HTR-8/SVneo (cell line): Measurements from ENCODE around the gene CYTH4.

Experiments
- DNase-seq: peaks from one replicate; pipeline ENCODE4 v3.0.0; 2011; ENCODE audit warnings: low spot score, mixed read lengths; ENCODE audit not compliant: insufficient read length
- FAIRE-seq: peaks from 2 replicates; lab custom pipeline; 2011; peaks lifted over from hg19 to GRCh38; lab: Jason Lieb, UNC

The CYTH4 gene

DNA sequence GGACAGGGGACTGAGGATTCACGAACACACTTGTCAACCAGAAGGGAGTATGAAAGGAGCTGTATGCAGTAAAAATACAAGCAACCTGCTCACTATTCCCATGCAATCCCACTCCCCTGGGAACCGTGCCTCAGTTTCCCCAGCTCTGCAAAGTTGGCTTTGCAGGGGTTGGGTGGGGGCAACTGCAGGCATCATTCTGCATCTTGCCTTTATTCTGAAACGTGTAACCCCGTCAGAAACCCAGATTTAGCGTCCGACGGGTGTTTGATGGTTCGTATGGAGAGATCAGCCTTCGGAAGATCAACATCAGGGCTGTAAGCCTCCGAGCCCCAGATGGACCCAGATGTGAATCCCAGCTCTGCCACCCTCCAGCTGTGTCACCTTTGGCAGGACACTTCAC, 3.6 kb downstream of the CYTH4 start:
- no peak for FAIRE-seq
- DNase-seq = no peak

GRCh38 chr22:37287550-37287951, 5.2 kb downstream of the CYTH4 start:
- no peak for FAIRE-seq
- DNase-seq = no peak

DNA sequence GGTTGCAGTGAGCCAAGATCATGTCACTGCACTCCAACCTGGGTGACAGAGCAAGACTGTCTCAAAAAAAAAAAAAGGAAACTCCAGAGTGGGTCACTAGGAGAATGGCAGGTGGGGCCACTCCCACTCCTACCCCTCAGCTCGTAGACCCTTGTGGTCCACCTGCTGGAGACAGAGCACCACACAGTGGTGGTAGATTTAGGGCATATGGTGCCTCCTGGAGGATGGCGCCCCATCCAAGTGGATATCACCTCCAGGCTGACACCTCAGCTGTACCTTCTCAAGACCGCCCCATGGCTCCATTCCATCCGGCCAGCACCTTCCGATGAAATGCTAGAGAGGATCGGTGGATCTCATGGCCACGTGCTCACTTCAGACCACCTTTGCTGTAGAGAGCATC, 6.2 kb downstream of the CYTH4 start:
- FAIRE-seq (no peak), DNase-seq (no peak)

DNA sequence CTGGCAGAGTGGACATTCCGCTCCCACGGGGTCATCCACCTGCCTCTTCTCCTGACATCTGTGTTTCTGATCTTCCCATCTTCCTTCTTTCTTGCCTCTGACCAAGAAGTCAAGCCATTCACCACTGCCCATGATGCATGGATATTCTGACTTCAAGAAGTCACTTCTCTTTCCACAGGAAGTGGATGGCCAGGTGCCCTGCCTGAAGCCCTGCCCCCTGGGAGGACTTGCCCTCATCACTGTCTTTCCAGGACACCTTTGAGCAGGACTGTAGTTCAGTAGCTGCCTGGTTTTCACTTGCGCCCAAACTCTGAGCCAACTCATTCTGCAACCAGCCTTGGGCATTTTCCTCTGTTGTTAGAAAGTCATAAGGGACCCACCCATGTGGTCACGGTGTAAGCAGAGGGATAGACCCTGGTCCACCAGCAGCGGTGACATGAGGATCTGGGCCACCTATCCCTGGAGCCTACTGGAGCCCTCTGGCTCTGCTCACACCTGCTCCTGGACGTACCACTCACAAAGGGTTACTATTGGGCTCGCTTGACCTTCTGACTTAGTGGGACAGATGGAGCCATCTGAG, 6.9 kb downstream of the CYTH4 start:
- no peak for DNase-seq
- no peak for FAIRE-seq

- no peak for FAIRE-seq
- no peak for DNase-seq
Measured at GRCh38 chr22:37290737-37291136, 8.4 kb downstream of the CYTH4 start.

GRCh38 chr22:37291559-37292298, 9.4 kb downstream of the CYTH4 start:
- FAIRE-seq = no peak
- no peak for DNase-seq

GRCh38 chr22:37292641-37293040, 10.3 kb downstream of the CYTH4 start:
- FAIRE-seq = no peak
- DNase-seq = no peak

DNA sequence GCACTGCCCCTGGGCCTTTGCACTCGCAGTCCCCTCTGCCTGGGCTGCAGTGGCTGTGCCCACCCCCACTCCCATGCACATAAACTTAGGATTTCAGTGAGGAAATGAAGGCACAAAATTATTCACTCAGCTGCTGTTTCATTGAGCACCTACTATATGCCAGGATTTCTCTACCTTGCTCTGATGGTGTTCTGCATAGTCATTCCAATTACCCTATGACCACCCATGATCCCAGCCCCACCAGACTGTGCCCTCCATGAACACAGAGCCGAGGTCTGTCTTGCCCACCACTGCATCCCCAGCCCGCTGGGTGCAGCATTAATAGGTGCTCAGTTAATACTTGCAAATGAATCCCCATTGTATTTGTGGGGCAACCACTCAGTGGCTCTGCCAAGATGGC, 10.9 kb downstream of the CYTH4 start:
- DNase-seq = no peak
- no peak for FAIRE-seq

DNA sequence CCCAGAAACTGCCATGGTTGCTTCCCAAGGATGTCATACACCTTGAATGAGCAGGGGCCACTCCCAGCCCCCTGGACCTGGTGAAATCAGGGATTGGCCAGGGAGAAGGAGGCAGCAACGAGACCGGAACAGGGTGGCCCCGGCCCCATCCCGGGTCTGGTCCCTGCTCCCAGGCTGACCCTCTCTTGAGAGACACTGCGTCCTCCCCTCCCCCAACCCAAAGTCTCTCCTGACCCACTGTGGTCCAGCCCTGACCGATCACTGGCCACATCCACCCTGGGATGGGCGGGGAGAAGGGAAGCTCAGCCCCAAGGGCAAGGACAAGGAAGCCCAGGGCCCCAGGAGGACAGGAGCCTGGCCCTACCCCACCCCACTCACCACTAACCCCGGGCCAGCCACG, 12.4 kb downstream of the CYTH4 start:
- DNase-seq (no peak), FAIRE-seq (no peak)

DNA sequence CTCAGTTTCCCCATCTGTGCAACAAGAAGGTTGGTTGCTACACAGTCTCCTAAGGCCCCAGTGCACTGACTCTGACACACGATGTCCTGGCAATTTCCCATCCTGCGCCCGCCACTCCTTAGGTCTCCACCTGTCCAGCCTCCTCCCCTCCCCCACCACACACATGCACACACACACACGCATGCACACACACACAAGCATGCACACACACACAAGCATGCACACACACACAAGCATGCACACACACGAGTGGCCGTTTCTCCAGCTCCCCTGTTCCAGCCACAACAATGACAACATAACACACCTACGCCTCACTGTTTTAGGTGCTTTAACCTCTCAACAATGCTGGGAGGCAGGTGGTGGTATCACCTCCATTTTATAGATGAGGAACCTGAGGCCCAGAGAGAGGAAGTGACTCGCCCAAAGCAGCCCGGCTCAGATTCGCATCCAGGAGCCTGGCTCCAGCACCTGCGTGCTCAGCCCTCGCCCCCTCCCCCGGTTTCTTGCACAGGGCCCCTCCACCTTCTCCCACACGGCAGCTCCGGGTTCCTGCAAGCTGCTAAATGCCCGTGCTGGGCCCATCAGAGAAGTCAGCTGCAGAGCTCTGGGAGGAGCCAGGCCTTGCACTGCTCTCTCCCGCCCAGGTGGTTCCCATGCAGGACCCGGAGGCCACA, 13.0 kb downstream of the CYTH4 start:
- no peak for FAIRE-seq
- DNase-seq = no peak

DNA sequence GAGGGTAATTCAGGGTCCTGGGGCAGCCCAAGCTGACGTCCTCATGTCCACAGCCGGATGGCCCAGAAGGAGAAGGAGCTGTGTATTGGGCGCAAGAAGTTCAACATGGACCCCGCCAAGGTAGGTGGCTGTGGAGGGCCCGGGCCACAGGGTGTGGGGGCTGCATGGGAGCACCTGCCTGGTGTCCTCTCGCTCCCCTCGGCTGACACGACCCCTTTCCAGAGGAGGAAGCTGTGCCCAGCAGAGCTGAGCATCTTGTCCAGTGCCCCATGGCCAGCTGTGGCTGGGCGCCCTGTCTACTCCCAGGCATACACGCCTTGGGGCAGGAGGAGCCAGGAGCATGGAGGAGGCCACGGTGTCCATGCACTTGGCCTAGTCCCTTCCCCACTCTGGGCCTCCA, 13.6 kb downstream of the CYTH4 start:
- no peak for FAIRE-seq
- no peak for DNase-seq

GRCh38 chr22:37298748-37299495, 16.6 kb downstream of the CYTH4 start:
- DNase-seq (no peak), FAIRE-seq (no peak)

GRCh38 chr22:37299969-37300509, 17.7 kb downstream of the CYTH4 start:
- no peak for FAIRE-seq

DNA sequence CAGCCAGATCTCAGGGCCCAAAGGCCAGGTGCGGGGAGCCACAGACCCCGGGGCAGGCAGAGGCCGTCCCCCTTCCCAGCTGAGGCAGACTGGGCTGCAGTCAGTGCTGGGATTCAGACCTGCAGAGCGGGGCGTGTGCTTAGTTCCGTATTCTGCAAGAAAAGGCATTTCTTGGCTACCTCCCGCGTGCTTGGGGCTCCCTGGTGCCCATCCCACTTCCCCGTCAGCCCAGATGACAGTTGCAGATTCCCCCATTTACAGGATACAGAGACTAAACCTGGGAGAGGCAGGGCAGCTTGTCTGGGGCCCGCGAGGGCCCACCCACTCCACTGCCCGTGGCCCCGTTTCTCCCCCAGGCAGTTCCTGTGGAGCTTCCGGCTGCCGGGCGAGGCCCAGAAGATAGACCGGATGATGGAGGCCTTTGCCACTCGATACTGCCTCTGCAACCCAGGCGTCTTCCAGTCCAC, 18.3 kb downstream of the CYTH4 start:
- DNase-seq (no peak), FAIRE-seq (no peak)

More at GRCh38 chr22:37299969-37300509, 17.7 kb downstream of the CYTH4 start:
- DNase-seq = no peak

GRCh38 chr22:37301144-37301830, 19.0 kb downstream of the CYTH4 start:
- DNase-seq (no peak), FAIRE-seq (no peak)

GRCh38 chr22:37302674-37303555, 20.6 kb downstream of the CYTH4 start:
- FAIRE-seq = no peak
- no peak for DNase-seq

- peak; percentile 28 for FAIRE-seq
- DNase-seq = peak; percentile 69
Measured at GRCh38 chr22:37303821-37304274, 21.5 kb downstream of the CYTH4 start.

- no peak for FAIRE-seq
- DNase-seq = no peak
Measured at GRCh38 chr22:37304595-37305343, 22.5 kb downstream of the CYTH4 start.
